Parathyroid adenoma (tissue), 2 donors: Measurements from ENCODE around the gene SH3PXD2B.
"Not testable (repeated sequence)": the region's sequence is repeated elsewhere in the genome, so short reads cannot be mapped to it uniquely, and the experiment has no call there.

Experiments used
- H2AFZ ChIP-seq: fragments of 300-600 bp; sonication (generic); one replicate; pipeline ENCODE4 v1.7.0; 2017; ENCODE audit warnings: antibody characterized with exemption, mild to moderate bottlenecking
- H3K27ac ChIP-seq: fragments of 300-600 bp; sonication (generic); one replicate; pipeline ENCODE4 v1.7.0; 2017
- H3K27me3 ChIP-seq: fragments of 300-600 bp; sonication (generic); one replicate; pipeline ENCODE4 v1.7.0; 2017; ENCODE audit warnings: low read length; ENCODE audit not compliant: control insufficient read depth, insufficient read depth
- H3K36me3 ChIP-seq: fragments of 300-600 bp; sonication (generic); one replicate; pipeline ENCODE4 v1.7.0; 2017; ENCODE audit warnings: low read length; ENCODE audit not compliant: control insufficient read depth, insufficient read depth
- H3K4me1 ChIP-seq: fragments of 300-600 bp; sonication (generic); one replicate; pipeline ENCODE4 v1.7.0; 2017; ENCODE audit warnings: control low read depth
- H3K4me2 ChIP-seq: fragments of 300-600 bp; sonication (generic); one replicate; pipeline ENCODE4 v1.7.0; 2017; ENCODE audit warnings: low read length
- H3K4me3 ChIP-seq: fragments of 300-600 bp; sonication (generic); one replicate; pipeline ENCODE4 v1.7.0; 2017; ENCODE audit warnings: low read depth, low read length
- H3K79me2 ChIP-seq: fragments of 300-600 bp; sonication (generic); one replicate; pipeline ENCODE4 v1.7.0; 2017; ENCODE audit warnings: control low read depth
- H3K9ac ChIP-seq: fragments of 300-600 bp; sonication (generic); one replicate; pipeline ENCODE4 v1.7.0; 2017; ENCODE audit warnings: mild to moderate bottlenecking
- H3K9me3 ChIP-seq: fragments of 300-600 bp; sonication (generic); one replicate; pipeline ENCODE4 v1.7.0; 2017; ENCODE audit warnings: low read length; ENCODE audit not compliant: control insufficient read depth
- TF ChIP-seq, protein P1 (sequence below): fragments of 300-600 bp; sonication (generic); IDR thresholded peaks from one replicate; pipeline ENCODE4 v1.7.0; 2017; ENCODE audit warnings: antibody characterized with exemption, mild to moderate bottlenecking
- donor health status: primary hyperparathyroidism.

The SH3PXD2B gene

GRCh38 chr5:172299916-172300439, 154.3 kb downstream of the SH3PXD2B start:
- Histone ChIP-seq H3K9me3 (no peaks in the 10 kb centered on the region), H3K36me3 (no peaks in the 10 kb centered on the region), H3K9ac (no peak overlapping the region), H3K27me3 (no peaks in the 10 kb centered on the region), H3K4me3 (no peak overlapping the region), H3K4me1 (no peaks in the 10 kb centered on the region), H3K27ac (no peak overlapping the region), H3K79me2 (no peaks in the 10 kb centered on the region), H3K4me2 (no peak overlapping the region), H2AFZ (no peak overlapping the region)
- TF ChIP-seq, protein P1, sequence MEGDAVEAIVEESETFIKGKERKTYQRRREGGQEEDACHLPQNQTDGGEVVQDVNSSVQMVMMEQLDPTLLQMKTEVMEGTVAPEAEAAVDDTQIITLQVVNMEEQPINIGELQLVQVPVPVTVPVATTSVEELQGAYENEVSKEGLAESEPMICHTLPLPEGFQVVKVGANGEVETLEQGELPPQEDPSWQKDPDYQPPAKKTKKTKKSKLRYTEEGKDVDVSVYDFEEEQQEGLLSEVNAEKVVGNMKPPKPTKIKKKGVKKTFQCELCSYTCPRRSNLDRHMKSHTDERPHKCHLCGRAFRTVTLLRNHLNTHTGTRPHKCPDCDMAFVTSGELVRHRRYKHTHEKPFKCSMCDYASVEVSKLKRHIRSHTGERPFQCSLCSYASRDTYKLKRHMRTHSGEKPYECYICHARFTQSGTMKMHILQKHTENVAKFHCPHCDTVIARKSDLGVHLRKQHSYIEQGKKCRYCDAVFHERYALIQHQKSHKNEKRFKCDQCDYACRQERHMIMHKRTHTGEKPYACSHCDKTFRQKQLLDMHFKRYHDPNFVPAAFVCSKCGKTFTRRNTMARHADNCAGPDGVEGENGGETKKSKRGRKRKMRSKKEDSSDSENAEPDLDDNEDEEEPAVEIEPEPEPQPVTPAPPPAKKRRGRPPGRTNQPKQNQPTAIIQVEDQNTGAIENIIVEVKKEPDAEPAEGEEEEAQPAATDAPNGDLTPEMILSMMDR: no peak

DNA sequence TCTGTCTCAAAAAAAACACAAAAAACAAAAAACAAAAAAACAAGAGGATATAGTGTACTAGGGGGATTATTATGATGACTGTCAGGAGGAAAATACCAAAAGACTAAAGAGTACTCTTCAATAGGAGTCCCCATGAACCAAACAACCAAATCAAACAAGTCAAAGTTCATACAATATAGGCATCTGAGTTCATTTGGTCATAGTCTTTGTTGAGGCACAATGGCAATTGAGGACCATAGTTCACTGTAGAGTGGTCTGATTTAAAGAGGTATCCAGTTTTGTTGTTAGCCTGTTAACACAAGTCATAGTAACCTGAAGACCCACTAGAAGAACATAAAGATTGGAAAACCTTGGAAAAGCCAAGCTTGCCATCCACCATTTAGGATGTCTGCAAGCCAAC, 159.5 kb downstream of the SH3PXD2B start:
- H3K4me1 ChIP-seq: no peaks in the 10 kb centered on the region
- no peaks in the 10 kb centered on the region for H3K36me3 ChIP-seq
- no peak overlapping the region for H3K4me3 ChIP-seq
- no peaks in the 10 kb centered on the region for H3K9me3 ChIP-seq
- TF ChIP-seq, protein P1: no peak
- H3K27ac ChIP-seq: no peak overlapping the region
- no peak overlapping the region for H3K9ac ChIP-seq
- H3K27me3 ChIP-seq: no peaks in the 10 kb centered on the region
- H3K4me2 ChIP-seq: no peak overlapping the region
- H3K79me2 ChIP-seq: no peaks in the 10 kb centered on the region
- no peak overlapping the region for H2AFZ ChIP-seq

GRCh38 chr5:172293745-172294342, 160.5 kb downstream of the SH3PXD2B start:
- H3K27ac ChIP-seq: no peak overlapping the region
- no peak overlapping the region for H2AFZ ChIP-seq
- H3K4me2 ChIP-seq: no peak overlapping the region
- no peaks in the 10 kb centered on the region for H3K79me2 ChIP-seq
- no peaks in the 10 kb centered on the region for H3K4me1 ChIP-seq
- no peaks in the 10 kb centered on the region for H3K36me3 ChIP-seq
- no peaks in the 10 kb centered on the region for H3K27me3 ChIP-seq
- TF ChIP-seq, protein P1: no peak
- H3K9ac ChIP-seq: no peak overlapping the region
- H3K9me3 ChIP-seq: no peaks in the 10 kb centered on the region
- no peak overlapping the region for H3K4me3 ChIP-seq

- H3K9ac ChIP-seq: no peak overlapping the region
- no peak overlapping the region for H3K4me3 ChIP-seq
- H3K79me2 ChIP-seq: no peaks in the 10 kb centered on the region
- no peaks in the 10 kb centered on the region for H3K9me3 ChIP-seq
- H3K27me3 ChIP-seq: no peaks in the 10 kb centered on the region
- TF ChIP-seq, protein P1: peak; percentile 95
- H3K36me3 ChIP-seq: no peaks in the 10 kb centered on the region
- peak overlapping the region; percentile 36 for H2AFZ ChIP-seq
- H3K4me2 ChIP-seq: no peak overlapping the region
- no peaks in the 10 kb centered on the region for H3K4me1 ChIP-seq
- no peak overlapping the region for H3K27ac ChIP-seq
Observed at GRCh38 chr5:172293054-172293744, 161.1 kb downstream of the SH3PXD2B start.

GRCh38 chr5:172291837-172292236, 162.5 kb downstream of the SH3PXD2B start:
- not testable (repeated sequence) for H3K27ac ChIP-seq, H2AFZ ChIP-seq, H3K27me3 ChIP-seq, H3K36me3 ChIP-seq, H3K4me1 ChIP-seq, H3K9me3 ChIP-seq, H3K79me2 ChIP-seq, H3K4me3 ChIP-seq, H3K4me2 ChIP-seq, H3K9ac ChIP-seq
